ENCODE data around the gene CD6. TPM values are rescaled to one million over a fixed set of nuclear protein-coding genes. Genes with fewer than 3 reads are reported as not detected.

The CD6 gene
- total RNA-seq, 1 experiment from 2014 or later: 0.10 TPM

DNA sequence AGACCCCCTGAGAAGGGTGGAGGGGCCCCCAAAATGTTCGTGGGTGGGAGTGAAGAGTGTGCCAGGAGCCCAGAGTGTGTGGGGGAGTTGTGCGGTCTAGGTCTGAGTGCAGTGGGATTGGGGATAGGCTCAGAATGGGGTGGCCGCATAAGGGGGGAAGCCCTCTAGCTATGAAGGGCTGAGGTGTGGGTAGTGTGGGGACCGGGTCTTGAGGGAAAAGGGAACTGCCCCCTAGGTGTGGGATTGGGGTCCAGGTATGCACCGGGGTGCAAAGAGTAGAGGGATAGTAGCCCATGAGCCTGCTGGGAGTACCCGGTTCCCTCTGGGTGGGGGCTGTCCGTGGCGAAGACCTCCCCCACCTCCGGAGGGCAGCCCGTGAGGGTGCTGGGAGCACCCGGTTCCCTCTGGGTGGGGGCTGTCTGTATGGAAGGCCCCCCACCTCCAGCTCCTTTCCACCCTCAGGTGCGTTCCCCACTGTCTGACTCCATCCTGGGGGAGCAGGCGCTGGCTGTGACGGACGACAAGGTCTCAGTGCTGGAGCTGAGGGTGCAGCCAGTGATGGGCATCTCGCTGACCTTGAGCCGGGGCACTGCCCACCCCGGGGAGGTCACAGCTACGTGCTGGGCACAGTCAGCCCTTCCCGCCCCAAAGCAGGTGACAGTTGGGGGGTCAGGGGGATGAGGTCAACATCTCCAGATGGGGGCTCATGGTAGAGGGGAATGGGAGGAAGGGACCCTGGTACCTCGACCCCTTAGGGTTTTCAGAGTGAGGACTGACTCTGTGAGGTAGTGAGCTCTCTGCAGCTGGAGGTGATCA lies 36.5 kb upstream of the CD6 start:
- no peak for DNase-seq (ENCODE audit: low read depth)

DNA sequence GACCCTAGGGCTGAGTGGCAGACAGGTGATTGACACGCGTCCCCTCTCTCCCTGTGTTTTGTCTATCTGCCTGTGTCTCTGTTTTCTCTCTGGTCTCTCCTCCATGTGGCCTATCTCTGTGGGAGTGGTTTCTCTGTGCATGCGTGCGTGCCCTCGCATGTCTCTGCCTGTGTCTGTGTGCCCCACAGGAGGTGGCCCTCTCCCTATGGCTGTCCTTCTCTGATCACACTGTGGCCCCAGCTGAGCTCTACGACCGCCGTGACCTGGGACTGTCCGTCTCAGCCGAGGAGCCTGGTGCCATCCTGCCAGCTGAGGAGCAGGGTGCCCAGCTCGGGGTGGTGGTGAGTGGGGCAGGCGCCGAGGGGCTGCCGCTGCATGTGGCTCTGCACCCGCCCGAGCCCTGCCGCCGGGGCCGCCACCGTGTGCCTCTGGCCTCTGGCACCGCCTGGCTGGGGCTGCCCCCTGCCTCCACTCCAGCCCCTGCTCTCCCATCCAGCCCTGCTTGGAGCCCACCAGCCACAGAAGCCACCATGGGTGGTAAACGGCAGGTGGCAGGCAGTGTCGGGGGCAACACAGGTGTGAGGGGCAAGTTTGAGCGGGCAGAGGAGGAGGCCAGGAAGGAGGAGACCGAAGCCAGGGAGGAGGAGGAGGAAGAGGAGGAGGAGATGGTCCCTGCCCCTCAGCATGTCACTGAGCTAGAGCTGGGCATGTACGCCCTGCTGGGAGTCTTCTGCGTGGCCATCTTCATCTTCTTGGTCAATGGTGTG lies 35.6 kb upstream of the CD6 start:
- no peak for DNase-seq (ENCODE audit: low read depth)

DNA sequence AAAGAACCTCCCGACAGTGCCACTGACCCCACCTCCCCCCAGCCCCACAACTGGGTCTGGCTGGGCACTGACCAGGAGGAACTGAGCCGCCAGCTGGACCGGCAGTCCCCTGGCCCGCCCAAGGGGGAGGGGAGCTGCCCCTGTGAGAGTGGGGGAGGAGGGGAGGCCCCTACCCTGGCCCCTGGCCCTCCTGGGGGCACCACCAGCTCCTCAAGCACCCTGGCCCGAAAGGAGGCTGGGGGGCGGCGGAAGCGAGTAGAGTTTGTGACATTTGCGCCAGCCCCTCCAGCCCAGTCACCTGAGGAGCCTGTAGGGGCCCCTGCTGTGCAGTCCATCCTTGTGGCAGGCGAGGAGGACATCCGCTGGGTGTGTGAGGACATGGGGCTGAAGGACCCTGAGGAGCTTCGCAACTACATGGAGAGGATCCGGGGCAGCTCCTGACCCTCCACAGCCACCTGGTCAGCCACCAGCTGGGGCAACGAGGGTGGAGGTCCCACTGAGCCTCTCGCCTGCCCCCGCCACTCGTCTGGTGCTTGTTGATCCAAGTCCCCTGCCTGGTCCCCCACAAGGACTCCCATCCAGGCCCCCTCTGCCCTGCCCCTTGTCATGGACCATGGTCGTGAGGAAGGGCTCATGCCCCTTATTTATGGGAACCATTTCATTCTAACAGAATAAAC lies 34.9 kb upstream of the CD6 start:
- DNase-seq (ENCODE audit: low read depth): no peak

DNA sequence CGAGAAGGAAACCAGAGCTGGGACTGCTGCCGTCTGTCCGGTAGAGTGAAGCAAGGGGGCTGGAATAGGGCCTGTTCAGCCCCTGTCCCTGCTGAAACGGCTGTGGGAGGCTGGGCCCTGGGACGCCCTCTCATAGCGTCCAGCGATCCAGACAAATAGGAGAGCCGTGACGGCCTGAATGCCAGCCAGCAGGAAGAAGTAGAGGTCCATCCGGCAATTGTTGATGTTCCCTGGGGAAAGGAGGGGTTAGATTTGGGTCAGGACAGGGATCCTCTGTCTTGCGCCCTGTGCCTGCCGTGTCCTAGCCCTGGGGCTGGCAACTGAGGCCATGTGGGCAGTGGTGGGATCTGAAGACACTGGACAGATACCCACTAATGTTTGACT lies 34.3 kb upstream of the CD6 start:
- DNase-seq (ENCODE audit: low read depth): no peak

DNA sequence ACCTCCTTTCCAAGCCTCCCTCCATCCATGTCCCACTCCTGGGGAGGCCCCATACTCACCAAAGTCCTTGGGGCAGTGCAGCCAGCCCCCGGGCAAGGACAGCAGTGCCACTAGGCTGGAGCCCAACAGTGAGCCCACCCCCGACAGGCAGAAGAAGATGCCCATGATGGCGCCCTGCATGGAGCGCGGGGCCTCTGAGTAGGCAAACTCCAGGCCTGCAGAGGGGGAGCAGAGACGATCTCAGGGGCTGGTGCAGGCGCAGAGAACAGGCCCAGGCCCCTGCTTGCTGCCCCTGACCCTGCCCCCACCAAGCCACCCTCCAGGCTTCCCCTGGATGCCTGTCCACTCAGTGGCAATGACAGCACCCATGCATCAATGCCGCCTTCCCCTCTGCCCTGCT lies 33.7 kb upstream of the CD6 start:
- DNase-seq (ENCODE audit: low read depth): no peak

DNA sequence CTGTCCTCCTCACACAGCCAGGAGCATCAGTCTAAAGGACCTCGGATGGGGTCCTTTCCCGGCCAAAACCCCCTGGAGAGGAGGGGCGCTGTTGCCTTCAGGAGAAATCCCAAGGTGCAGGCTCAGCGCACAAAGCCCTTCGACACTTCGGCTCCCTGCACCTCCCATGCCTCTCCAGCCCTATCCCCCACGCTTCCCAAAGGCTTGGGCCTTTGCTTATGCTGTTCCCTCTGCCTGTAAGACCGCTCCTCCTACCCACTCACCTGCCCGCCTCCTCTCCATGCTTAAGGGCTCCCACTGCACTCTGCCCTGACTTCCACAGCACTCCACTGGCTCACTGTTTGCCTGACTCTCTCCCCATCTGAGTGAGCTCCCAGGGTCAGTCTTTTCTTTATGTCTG lies 33.0 kb upstream of the CD6 start:
- no peak for DNase-seq (ENCODE audit: low read depth)

DNA sequence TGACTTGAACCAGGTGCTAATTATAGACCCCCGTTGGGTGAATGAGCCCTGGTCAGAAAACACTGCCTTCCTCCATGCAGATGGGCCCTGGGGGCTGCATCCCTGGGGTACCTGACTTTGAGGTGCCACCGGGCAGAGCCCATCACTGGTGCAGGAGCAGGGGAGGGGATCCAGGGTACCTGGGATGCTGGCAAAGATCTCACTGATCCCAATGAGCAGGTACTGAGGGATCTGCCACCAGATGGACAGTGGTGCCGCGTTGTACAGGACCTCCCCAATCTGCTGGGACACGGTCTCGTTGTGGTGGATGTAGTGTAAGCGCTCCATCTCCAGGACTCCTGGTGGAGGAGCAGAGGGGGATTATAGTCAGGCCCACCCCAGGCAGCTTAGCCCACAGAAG lies 32.2 kb upstream of the CD6 start:
- DNase-seq (ENCODE audit: low read depth): no peak

DNA sequence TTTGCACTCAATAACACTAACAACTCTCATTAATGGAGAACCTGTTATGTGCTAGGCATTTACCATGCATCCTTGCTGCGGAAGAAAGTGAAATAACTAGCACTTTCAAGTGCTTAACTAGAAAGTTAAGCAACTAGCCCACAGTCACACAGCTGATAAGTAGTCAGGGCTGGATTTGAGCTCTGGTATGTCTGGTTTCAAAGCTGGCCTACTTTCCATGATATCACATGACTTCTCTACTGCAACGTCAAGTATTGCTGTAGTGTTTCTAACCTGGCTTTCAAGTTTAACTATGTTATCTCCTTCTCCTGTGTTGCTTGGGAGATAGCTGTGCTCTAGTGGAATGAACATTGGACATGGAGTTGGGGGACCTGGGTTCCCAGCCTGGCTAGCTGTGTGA lies 31.6 kb upstream of the CD6 start:
- DNase-seq (ENCODE audit: low read depth): no peak

DNA sequence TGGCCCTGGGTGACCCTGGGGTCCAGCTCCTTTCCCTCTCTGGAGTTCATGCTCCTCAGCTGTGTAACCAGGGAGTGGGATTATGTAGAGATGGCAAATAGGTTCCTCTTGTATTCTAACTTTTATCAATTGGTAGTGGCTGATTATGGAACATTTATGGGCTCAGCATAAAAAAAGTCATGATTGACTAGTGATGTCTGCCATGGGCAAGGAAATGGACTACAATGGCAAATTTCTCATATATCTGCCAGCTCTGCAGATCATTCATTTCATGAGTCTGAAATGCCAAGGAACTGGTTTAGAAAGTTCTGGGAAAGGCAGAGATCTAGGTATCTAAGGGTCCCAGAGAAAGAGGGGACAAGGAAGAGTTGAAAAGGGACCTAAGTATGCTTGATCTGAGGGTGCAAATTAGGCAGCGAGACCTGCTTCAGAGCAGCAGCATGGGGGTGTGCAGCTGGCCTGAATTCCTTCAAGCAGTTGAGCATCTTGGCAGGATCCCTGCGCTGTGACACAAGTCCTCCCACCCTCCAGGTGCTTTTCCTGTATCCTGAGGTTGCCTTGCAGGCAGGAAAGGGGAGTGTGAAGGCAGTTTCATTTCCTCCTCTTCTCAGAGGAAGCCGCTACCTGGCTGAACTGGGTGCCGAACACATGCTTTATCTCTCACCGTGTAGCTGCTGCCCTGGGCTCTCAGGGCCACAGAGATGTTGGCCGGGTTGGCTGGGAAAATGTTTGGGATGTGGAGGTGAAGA lies 29.9 kb upstream of the CD6 start:
- DNase-seq (ENCODE audit: low read depth): no peak

DNA sequence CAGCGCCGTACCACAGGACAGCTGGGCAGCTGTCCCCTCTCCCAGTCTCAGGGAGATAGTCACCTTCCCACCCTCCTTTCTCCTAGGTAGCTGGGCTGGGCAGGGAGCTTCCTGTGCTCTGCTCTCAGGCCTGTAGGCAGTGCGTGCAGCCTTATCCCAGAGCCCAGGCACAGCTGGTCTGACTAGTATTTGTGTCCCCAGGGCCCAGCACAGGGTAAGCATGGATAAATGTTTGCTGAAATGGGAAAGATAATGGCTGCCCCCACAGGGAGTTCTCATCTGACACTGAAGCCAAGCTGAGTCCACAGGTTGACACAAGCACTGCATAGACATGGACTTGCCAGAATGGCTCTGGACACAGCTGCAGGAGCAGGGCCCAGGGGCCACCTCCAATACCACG lies 29.3 kb upstream of the CD6 start:
- DNase-seq (ENCODE audit: low read depth): no peak

DNA sequence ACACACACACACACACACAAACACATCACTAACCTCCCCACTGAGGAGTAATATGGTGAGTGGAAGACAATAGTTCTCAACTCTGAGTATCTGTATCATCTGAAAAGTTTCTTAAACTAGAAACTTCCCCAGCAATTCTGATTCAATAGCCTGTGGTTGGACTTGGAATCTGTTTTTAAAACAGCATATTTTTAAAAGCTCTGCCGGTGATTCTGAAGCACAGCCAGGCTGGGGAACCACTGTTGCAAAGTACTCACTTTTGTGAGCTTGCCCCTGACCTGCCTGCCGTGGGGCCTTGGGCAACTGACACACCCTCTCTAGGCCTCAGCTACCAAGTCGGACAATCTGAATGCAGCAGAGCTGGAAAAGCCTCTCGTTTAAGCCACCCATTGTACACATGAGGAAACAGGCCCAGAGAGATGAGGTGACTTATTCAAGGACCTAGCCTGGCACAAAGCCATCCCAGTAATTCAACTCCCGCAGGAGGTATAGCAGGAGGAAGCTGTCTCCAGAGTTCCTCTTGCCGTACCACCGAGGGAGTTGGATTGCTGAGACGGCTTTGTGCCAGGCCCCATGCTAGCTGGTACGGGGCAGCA lies 28.4 kb upstream of the CD6 start:
- no peak for DNase-seq (ENCODE audit: low read depth)

DNA sequence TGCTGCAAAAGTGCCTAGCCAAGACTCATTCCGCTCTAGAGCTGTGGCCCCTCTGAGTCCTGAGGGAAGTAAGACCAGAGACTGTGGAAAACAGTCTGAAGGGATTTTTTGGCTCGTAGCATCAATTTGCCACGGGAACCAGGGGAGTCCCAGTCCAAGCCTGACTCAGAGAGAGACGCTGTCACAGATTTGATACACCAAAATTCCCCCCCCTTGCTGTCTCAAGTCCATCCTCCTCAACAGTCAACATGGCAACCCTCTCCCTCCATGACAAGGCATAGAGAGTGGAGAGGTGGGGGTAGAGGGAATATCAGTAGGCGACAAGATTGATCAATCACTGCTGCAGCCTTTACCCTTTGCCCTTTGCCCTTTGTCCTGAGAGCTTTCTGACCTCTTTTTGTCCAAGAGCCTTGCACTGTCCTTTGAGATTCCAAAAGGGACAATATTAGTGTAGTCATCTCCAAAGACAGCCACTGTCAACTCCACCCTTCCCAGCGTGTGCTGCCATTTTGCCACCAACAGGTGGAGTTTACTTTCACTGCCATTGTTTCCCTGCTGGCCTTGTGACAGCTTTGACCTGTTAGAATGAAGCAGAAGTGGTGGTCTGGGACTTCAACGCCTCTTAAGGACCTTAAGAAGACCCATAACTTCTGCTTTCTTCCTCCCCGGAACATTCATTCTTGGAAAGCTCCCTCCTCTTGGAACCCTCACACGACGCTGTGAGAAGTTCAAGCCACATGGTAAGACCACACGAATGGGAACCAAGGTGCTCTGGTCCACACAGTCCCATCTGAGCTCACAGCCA lies 26.8 kb upstream of the CD6 start:
- no peak for DNase-seq (ENCODE audit: low read depth)

DNA sequence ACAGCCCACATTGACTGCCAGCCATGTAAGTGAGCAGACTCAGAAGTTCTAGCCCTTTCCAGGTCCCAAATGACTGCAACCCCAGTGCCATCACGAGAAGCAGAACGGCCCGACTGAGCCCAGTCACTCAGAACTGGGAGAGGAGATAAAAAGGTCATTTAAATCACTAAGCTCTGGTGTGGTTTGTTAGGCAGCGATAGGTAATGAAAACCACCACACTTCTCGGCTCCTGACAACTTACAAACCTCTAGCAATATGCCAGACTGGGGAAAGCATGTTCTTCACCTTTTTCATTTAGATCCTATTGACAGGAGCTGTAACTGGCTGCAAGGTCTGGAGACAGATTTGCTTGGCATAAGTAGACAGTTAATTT lies 26.2 kb upstream of the CD6 start:
- no peak for DNase-seq (ENCODE audit: low read depth)

DNA sequence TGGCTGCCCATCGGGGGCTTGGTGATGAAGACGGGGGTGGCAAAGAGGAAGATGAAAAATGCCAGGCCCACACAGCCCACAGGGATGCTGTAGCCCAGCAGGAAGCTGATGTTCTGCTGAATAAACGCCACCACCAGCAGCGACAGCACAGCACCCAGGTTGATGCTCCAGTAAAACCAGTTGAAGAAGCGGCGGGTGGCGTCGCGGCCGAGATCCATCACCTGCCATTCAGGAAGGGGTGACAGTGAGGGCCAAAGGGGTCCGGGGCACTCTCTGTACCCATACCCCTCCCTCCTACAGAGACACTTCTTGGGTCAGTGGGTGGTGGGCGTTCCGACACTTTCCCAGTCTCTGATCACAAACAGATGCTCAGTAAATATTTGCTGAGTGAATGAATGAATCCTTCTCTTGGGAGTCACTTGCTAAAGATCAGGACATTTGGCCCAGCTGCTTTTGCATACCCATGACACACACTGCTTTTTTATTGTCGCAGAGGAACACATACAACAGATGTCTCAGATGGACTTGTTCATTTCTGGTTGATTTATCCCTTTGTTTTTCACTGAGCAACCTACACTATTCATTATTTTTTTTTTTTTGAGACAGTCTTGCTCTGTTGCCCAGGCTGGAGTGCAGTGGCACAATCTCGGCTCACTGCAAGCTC lies 24.7 kb upstream of the CD6 start:
- no peak for DNase-seq (ENCODE audit: low read depth)

DNA sequence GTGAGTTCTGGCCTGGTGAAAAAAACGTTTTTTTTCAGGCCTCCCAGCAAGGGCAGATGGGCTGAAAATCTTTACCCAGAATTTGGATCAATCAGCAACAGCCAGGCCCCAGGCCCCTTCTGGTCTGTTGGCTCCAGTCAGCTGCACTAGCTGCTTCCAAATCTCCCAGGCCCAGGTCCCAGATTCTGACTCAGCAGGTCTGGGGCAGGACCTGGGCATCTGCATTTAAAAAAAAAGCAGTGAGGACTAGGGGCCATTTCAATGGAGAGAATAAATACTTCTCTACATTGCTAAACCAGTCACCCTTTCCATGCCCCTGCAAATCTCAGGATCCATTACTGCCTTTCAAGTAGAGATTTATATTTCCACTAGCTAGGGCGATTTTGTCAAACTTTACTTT lies 23.8 kb upstream of the CD6 start:
- no peak for DNase-seq (ENCODE audit: low read depth)

DNA sequence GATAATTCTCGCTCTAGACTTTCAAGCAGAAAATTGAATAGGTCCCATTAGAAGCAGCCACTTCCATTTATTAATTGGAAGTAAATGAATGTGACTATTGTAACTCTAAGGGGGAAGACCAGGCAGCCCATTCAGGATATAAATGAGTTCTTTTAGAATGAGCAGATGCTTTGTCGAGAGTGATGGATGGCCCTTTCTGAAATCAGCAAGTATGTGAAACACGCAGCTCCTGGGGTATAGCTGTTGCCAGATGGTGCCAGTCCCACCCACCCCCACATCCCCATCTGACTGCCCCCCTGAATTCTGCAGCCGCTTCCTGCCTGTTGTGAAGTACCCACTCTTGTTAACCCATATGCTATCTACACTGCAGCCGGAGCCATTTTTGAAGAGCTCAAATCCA lies 23.2 kb upstream of the CD6 start:
- DNase-seq (ENCODE audit: low read depth): no peak

DNA sequence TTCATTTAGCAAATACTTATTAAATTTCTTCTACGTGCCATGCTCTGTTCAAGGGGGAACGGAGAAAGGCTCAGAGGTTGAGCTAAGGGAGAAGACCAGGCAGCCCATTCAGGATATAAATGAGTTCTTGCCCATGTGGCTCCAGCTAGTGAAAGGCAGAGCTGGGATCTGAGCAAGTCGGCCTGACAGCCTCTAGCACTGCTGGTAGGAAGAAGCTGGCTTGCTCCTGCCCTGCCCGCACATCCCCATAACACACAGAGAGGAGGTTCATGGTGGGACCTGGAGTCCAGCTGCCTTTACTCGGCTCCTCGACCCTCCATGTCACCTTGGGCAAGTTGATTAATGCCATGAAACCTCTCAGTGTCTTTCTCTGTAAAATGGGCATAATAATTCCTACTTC lies 21.5 kb upstream of the CD6 start:
- DNase-seq (ENCODE audit: low read depth): no peak

DNA sequence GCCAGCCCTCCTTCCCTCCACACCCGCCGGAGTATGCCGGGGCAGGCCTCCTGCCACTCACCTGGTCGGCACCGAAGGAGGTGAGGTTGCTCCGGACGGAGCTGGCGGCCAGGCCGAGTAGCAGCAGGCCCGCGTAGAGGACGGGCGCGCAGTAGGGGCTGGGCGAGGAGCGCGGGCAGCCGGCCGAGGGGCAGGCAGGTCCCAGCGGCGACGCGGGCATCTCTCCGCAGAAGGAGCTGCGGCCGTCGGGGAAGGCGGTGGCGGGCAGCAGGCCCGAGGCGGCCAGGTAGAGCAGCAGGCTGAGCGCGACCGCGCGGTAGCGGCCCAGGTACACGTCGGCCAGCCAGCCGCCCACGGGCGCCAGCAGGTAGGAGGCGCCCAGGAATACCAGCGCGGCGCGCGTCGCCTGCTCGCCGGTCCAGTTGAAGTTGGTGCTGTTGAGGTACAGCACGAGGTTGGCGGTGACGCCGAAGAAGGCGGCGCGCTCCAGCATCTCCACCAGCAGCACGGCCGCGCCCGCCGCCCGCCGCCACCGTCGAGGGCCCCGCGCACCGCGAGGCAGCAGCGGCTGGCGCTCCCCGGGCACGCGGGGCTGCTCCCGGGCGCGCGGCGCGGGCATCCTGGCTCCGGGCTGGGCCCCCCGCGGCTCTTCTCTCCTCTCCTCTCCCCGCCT lies 20.4 kb upstream of the CD6 start:
- no peak for DNase-seq (ENCODE audit: low read depth)

DNA sequence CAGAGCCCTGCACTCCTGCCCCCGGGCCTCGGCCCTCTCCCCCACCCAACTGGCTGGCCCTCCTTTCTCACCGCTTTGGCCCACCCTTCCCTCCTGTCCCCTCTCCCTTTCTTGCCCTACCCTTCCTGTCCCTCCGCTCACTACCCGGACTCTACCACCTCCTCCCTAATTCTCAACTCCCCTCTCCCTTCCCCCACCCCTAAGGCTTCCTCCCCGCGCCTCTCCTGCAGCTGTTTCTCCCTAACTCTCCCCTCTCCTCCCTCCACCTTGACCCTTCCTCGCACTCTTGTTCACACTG lies 19.9 kb upstream of the CD6 start:
- no peak for DNase-seq (ENCODE audit: low read depth)
